PC-9 (cell line): ENCODE measurements around the gene HAGHL. TPM values are rescaled to one million over a fixed set of nuclear protein-coding genes. Genes with fewer than 3 reads are reported as not detected.

Source experiments
- BruUV-seq: library from RNA; stranded (reverse); fragments of 400-500 nt; replicated peaks from 2 replicates; lab custom pipeline; 2021; lab: Mats Ljungman, UMichigan
- CTCF ChIA-PET: fragments of 300-600 bp; sonication (Branson Sonifier 250); formaldehyde crosslinking; loops from one replicate; lab custom pipeline; 2022; ENCODE audit warnings: antibody characterized with exemption; lab: Charles Lee
- POLR2A ChIA-PET: fragments of 300-600 bp; sonication (Branson Sonifier 250); formaldehyde crosslinking; loops from one replicate; lab custom pipeline; 2022; ENCODE audit warnings: antibody characterized with exemption; ENCODE audit not compliant: unreplicated experiment; lab: Charles Lee
- DNase-seq, 2 experiments: peaks; one replicate each; pipeline versions ENCODE4 v3.0.0 to v3.0.0-alpha.2; 2015 to 2022; ENCODE audit warnings: mixed read lengths in 1 of 2
- H2AFZ ChIP-seq: fragments of 200-600 bp; sonication (generic); 2 replicates; pipeline ENCODE4 v1.8.1; 2017; ENCODE audit warnings: antibody characterized with exemption
- H3F3A ChIP-seq: fragments of 200-600 bp; sonication (generic); 2 replicates; pipeline ENCODE4 v1.8.1; 2017; ENCODE audit warnings: antibody characterized with exemption, mild to moderate bottlenecking, low read depth; ENCODE audit not compliant: insufficient read depth
- H3K27ac ChIP-seq: fragments of 200-600 bp; sonication (generic); 2 replicates; pipeline ENCODE4 v1.6.1; 2016; ENCODE audit warnings: mixed run types
- H3K27me3 ChIP-seq: fragments of 200-600 bp; sonication (generic); 2 replicates; pipeline ENCODE4 v1.6.1; 2016; ENCODE audit warnings: low read depth, mixed run types; ENCODE audit not compliant: insufficient read depth
- H3K36me3 ChIP-seq: fragments of 200-600 bp; sonication (generic); 2 replicates; pipeline ENCODE4 v1.6.1; 2016; ENCODE audit warnings: low read depth, mixed run types
- H3K4me1 ChIP-seq: fragments of 200-600 bp; sonication (generic); replicated peaks from 2 replicates; pipeline ENCODE4 v1.6.1; 2016; ENCODE audit warnings: mixed run types; ENCODE audit not compliant: insufficient read depth
- H3K4me2 ChIP-seq: fragments of 200-600 bp; sonication (generic); 2 replicates; pipeline ENCODE4 v1.6.1; 2017; ENCODE audit warnings: mixed run types
- H3K4me3 ChIP-seq: fragments of 200-600 bp; sonication (generic); 2 replicates; pipeline ENCODE4 v1.6.1; 2016; ENCODE audit warnings: mixed run types
- H3K79me2 ChIP-seq: fragments of 200-600 bp; sonication (generic); 2 replicates; pipeline ENCODE4 v1.6.1; 2017; ENCODE audit warnings: low read depth, mixed run types
- H3K9me2 ChIP-seq: fragments of 200-600 bp; sonication (generic); 2 replicates; pipeline ENCODE4 v1.8.1; 2017; ENCODE audit warnings: mild to moderate bottlenecking; ENCODE audit not compliant: insufficient read depth
- H3K9me3 ChIP-seq: fragments of 200-600 bp; sonication (generic); 2 replicates; pipeline ENCODE4 v1.8.1; 2016; ENCODE audit warnings: low read depth; ENCODE audit not compliant: insufficient read depth
- H4K20me1 ChIP-seq: fragments of 200-600 bp; sonication (generic); 2 replicates; pipeline ENCODE4 v1.8.1; 2017; ENCODE audit not compliant: insufficient read depth
- CTCF ChIP-seq: fragments of 200-600 bp; sonication (generic); conservative IDR thresholded peaks from 2 replicates; pipeline ENCODE4 v1.6.1; 2017; ENCODE audit warnings: mixed run types, antibody characterized with exemption, mild to moderate bottlenecking, moderate library complexity
- EZH2 ChIP-seq: fragments of 200-600 bp; sonication (generic); IDR thresholded peaks from 2 replicates; pipeline ENCODE4 v1.8.0; 2017; ENCODE audit warnings: antibody characterized with exemption, low read depth
- intact Hi-C: fragments of 100-400 bp; cut with micrococcal nuclease; formaldehyde crosslinking; loops from one replicate; pipeline ENCODE4 v1.10.0; 2022; ENCODE audit not compliant: unreplicated experiment
- total RNA-seq: library from RNA; stranded (reverse); gene quantifications from 2 replicates; pipeline ENCODE4 v1.2.3, GENCODE V29; 2021

HAGHL gene
- total RNA-seq, 1 experiment from 2014 or later: 31.0 TPM

GRCh38 chr16:761625-762513 lies 35.0 kb downstream of the HAGHL start:
- no peak overlapping the region for H3K4me3 ChIP-seq

GRCh38 chr16:762595-763268 lies 35.8 kb downstream of the HAGHL start:
- no peak overlapping the region for H3K4me3 ChIP-seq
- no peak for DNase-seq
- no peak overlapping the region for H2AFZ ChIP-seq
- peaks cover 16% of the 10 kb centered on the region for H3K4me1 ChIP-seq
- POLR2A ChIA-PET: interaction anchor here (0.6 kb wide), 1 partner anchor 36 kb away, joined by 3 read pairs; the partner anchor contains the start of gene HAGHL
- BruUV-seq: no TSS peak
- intact Hi-C loops: no loop called here
- H3K79me2 ChIP-seq: no peaks in the 10 kb centered on the region
- TF ChIP-seq EZH2 (no peak), CTCF (no peak)
- no peaks in the 10 kb centered on the region for H3K27me3 ChIP-seq
- no peaks in the 10 kb centered on the region for H3K36me3 ChIP-seq
- H4K20me1 ChIP-seq: no peaks in the 10 kb centered on the region
- no peaks in the 10 kb centered on the region for H3K9me3 ChIP-seq
- H3K9me2 ChIP-seq: no peaks in the 10 kb centered on the region
- no peak overlapping the region for H3K27ac ChIP-seq
- CTCF ChIA-PET: interaction anchor here (1.2 kb wide), 1 partner anchor 22 kb away, joined by 3 read pairs; the partner anchor contains the start of gene CIAO3
- no peak overlapping the region for H3K4me2 ChIP-seq
- peaks cover 4% of the 10 kb centered on the region; the same call in 1 of the 2 replicates for H3F3A ChIP-seq

More at GRCh38 chr16:761625-762513, 35.0 kb downstream of the HAGHL start:
- Histone ChIP-seq H3K79me2 (no peaks in the 10 kb centered on the region), H3K4me2 (no peak overlapping the region), H3K4me1 (peaks cover 16% of the 10 kb centered on the region), H3K36me3 (no peaks in the 10 kb centered on the region), H3K9me2 (no peaks in the 10 kb centered on the region), H3K27me3 (no peaks in the 10 kb centered on the region), H3F3A (peaks cover 4% of the 10 kb centered on the region; the same call in 1 of the 2 replicates), H3K27ac (no peak overlapping the region), H2AFZ (no peak overlapping the region), H3K9me3 (no peaks in the 10 kb centered on the region), H4K20me1 (no peaks in the 10 kb centered on the region)
- ChIA-PET POLR2A (interaction anchor here (0.6 to 1.7 kb wide), 7 partner anchors 21 to 41 kb away, joined by 3 to 41 read pairs (median 6); partner anchors contain the start of genes ANTKMT, CHTF18, HAGHL and RPUSD1), CTCF (interaction anchor here (0.5 to 2.1 kb wide), 6 partner anchors 21 to 49 kb away, joined by 3 to 7 read pairs (median 3); partner anchors contain the start of genes CHTF18, CIAO3 and RPUSD1)
- peak in 1 of 2 experiments; percentile 64 for DNase-seq
- no TSS peak for BruUV-seq
- TF ChIP-seq CTCF (no peak), EZH2 (no peak)
- intact Hi-C loops: loop anchor here (2.0 kb wide), 2 partner anchors 15 to 21 kb away; partner anchors contain the start of gene CIAO3
